HUES48 (cell line): ENCODE results near the gene NARF.
"Not testable (repeated sequence)": the region's sequence is repeated elsewhere in the genome, so short reads cannot be mapped to it uniquely, and the experiment has no call there.

Experiments
- H3K27ac ChIP-seq: one replicate; pipeline ENCODE4 v1.7.0; 2013; ENCODE audit warnings: low read depth, low read length, inconsistent platforms
- H3K27me3 ChIP-seq: 2 replicates; pipeline ENCODE4 v1.6.1; 2013; ENCODE audit warnings: mild to moderate bottlenecking, low read length; ENCODE audit not compliant: control insufficient read depth, insufficient read depth
- H3K36me3 ChIP-seq: 2 replicates; pipeline ENCODE4 v1.6.1; 2013; ENCODE audit warnings: low read length; ENCODE audit not compliant: control insufficient read depth, insufficient read depth
- H3K4me1 ChIP-seq: 2 replicates; pipeline ENCODE4 v1.6.1; 2013; ENCODE audit warnings: mild to moderate bottlenecking, low read length; ENCODE audit not compliant: control insufficient read depth, insufficient read depth
- H3K4me3 ChIP-seq: 2 replicates; pipeline ENCODE4 v1.5.1; 2013; ENCODE audit warnings: mild to moderate bottlenecking, low read depth, low read length
- H3K9ac ChIP-seq: 2 replicates; pipeline ENCODE4 v1.6.1; 2013; ENCODE audit warnings: mild to moderate bottlenecking, low read depth, low read length, moderate library complexity
- H3K9me3 ChIP-seq: 2 replicates; pipeline ENCODE4 v1.6.1; 2013; ENCODE audit warnings: low read length; ENCODE audit not compliant: control insufficient read depth, insufficient read depth

Gene NARF

GRCh38 chr17:82527898-82528297, 69.4 kb downstream of the NARF start:
- no peak overlapping the region for H3K27ac ChIP-seq
- no peak overlapping the region for H3K4me3 ChIP-seq
- no peaks in the 10 kb centered on the region; the same call in 1 of the 2 replicates for H3K4me1 ChIP-seq
- H3K27me3 ChIP-seq, result no peaks in the 10 kb centered on the region
- H3K9ac ChIP-seq, result no peak overlapping the region
- no peaks in the 10 kb centered on the region for H3K36me3 ChIP-seq
- no peaks in the 10 kb centered on the region for H3K9me3 ChIP-seq

GRCh38 chr17:82528484-82529265, 70.1 kb downstream of the NARF start:
- no peak overlapping the region for H3K4me3 ChIP-seq
- H3K27me3 ChIP-seq, result no peaks in the 10 kb centered on the region
- H3K4me1 ChIP-seq, result no peaks in the 10 kb centered on the region; the same call in 1 of the 2 replicates
- peak overlapping the region; percentile 3 for H3K27ac ChIP-seq
- H3K36me3 ChIP-seq, result no peaks in the 10 kb centered on the region
- no peak overlapping the region for H3K9ac ChIP-seq
- no peaks in the 10 kb centered on the region for H3K9me3 ChIP-seq

- peak overlapping the region; percentile 7 for H3K27ac ChIP-seq
- H3K9me3 ChIP-seq, result no peaks in the 10 kb centered on the region
- no peak overlapping the region for H3K4me3 ChIP-seq
- no peak overlapping the region for H3K9ac ChIP-seq
- H3K27me3 ChIP-seq, result no peaks in the 10 kb centered on the region
- no peaks in the 10 kb centered on the region for H3K36me3 ChIP-seq
- peaks cover 8% of the 10 kb centered on the region for H3K4me1 ChIP-seq
Measured at GRCh38 chr17:82529914-82530300, 71.4 kb downstream of the NARF start.

- Histone ChIP-seq H3K9ac (no peak overlapping the region), H3K27ac (no peak overlapping the region), H3K4me1 (peaks cover 20% of the 10 kb centered on the region)
Measured at GRCh38 chr17:82531431-82531881, 72.9 kb downstream of the NARF start.

GRCh38 chr17:82534401-82534812, 75.9 kb downstream of the NARF start:
- no peak overlapping the region for H3K4me3 ChIP-seq
- H3K9ac ChIP-seq, result no peak overlapping the region
- H3K4me1 ChIP-seq, result peaks cover 26% of the 10 kb centered on the region
- H3K9me3 ChIP-seq, result no peaks in the 10 kb centered on the region
- no peaks in the 10 kb centered on the region for H3K27me3 ChIP-seq
- no peaks in the 10 kb centered on the region for H3K36me3 ChIP-seq
- H3K27ac ChIP-seq, result no peak overlapping the region

More at GRCh38 chr17:82531431-82531881, 72.9 kb downstream of the NARF start:
- H3K4me3 ChIP-seq, result no peak overlapping the region
- H3K36me3 ChIP-seq, result no peaks in the 10 kb centered on the region
- H3K27me3 ChIP-seq, result no peaks in the 10 kb centered on the region
- H3K9me3 ChIP-seq, result no peaks in the 10 kb centered on the region

- H3K9ac ChIP-seq, result peak overlapping the region; percentile 22; the same call in 1 of the 2 replicates
Measured at GRCh38 chr17:82536512-82537201, 78.1 kb downstream of the NARF start.

GRCh38 chr17:82537228-82537627, 78.7 kb downstream of the NARF start:
- H3K27me3 ChIP-seq, H3K9ac ChIP-seq, H3K36me3 ChIP-seq, H3K27ac ChIP-seq, H3K9me3 ChIP-seq, H3K4me3 ChIP-seq: not testable (repeated sequence)
- H3K4me1 ChIP-seq, result peaks cover 26% of the 10 kb centered on the region

More at GRCh38 chr17:82536512-82537201, 78.1 kb downstream of the NARF start:
- H3K4me3 ChIP-seq, result no peak overlapping the region
- H3K36me3 ChIP-seq, result no peaks in the 10 kb centered on the region
- no peaks in the 10 kb centered on the region for H3K27me3 ChIP-seq
- H3K9me3 ChIP-seq, result no peaks in the 10 kb centered on the region
- H3K4me1 ChIP-seq, result peaks cover 26% of the 10 kb centered on the region
- peak overlapping the region; percentile 59 for H3K27ac ChIP-seq

GRCh38 chr17:82539076-82539475, 80.5 kb downstream of the NARF start:
- not testable (repeated sequence) for H3K9ac ChIP-seq, H3K27me3 ChIP-seq, H3K36me3 ChIP-seq, H3K4me3 ChIP-seq, H3K9me3 ChIP-seq, H3K27ac ChIP-seq
- H3K4me1 ChIP-seq, result peaks cover 25% of the 10 kb centered on the region
